ENCODE results near the gene CNTF. TPM values are rescaled to one million over a fixed set of nuclear protein-coding genes. Genes with fewer than 3 reads are reported as not detected.
A peak's percentile ranks its signal among the peaks of the same experiment; 100 is the strongest.

Gene CNTF
- total RNA-seq, 1 donor from 2014 or later = 1.6 TPM

DNA sequence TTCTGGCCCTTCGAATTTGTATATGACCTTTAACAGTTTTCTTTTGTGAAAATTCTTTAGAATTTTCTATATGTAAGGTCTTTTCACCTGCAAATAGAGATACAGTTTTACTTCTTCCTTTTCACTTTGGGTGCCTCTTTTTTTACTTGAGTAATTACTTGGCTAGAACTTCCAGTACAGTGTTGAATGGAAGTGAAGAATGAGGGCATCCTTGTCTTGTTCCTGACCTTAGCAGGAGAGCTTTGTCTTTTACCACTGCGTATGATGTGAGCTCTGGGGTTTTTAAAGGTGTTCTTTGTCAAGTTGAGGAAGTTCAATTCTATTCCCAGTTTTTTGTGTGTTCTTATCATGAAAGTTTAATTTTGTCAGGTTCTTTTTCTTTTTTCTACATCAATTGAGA, 22.0 kb upstream of the CNTF start:
- Histone ChIP-seq H3K9ac (ENCODE audit: low read depth in 1 of 3, low read length in 3 of 3) (no peak overlapping the region), H3K27ac (ENCODE audit: low read depth, low read length) (no peak overlapping the region), H3K36me3 (ENCODE audit: control insufficient read depth in 3 of 3, insufficient read depth in 3 of 3, low read length in 3 of 3) (no peaks in the 10 kb centered on the region), H3K4me3 (ENCODE audit: low read length in 3 of 3) (no peak overlapping the region), H3K27me3 (ENCODE audit: control insufficient read depth in 3 of 3, insufficient read depth in 3 of 3, low read length in 3 of 3) (no peaks in the 10 kb centered on the region), H3K9me3 (ENCODE audit: control insufficient read depth in 3 of 3, low read length in 3 of 3) (no peaks in the 10 kb centered on the region), H3K4me1 (ENCODE audit: control insufficient read depth in 3 of 3, insufficient read depth in 3 of 3, low read length in 3 of 3) (peaks cover 8 to 9% (median 9%) of the 10 kb centered on the region in 3 donors)

DNA sequence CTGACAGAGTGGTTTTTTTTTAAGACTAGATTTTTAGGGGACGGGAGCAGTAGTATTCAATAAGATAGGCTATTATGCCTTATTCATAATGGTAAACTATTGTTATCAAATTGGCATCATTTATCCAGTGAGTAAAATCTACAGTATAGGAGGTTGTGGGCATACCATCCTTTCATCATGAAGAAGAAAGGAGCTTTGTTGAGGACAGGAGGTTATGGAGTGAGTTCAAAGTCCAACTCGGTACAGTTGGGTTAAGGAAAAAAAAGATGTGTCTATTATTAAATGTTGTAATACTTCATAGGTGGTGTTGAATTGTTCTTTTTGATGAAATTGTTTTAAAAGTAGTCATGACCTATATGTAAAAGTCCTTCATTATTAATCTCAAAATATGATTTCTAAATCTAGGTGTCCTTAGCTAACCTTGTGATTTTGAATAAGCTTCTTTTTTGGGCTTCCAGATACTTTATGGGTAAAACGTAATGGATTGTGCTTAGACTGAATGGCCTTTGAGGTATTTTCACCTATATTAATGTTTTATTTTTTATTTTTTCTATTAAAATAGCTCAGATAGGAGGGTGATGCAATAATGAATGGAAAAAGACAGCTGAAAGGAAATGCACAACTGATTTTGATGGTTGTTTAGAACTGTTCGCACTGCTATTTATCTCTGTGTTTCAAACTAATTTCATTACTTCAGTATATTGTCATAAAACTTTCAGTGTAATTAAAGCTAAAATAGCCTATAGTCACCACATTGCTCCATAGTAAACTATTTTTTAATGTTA, 15.3 kb upstream of the CNTF start:
- Histone ChIP-seq H3K4me3 (ENCODE audit: low read length in 3 of 3) (no peak overlapping the region), H3K36me3 (ENCODE audit: control insufficient read depth in 3 of 3, insufficient read depth in 3 of 3, low read length in 3 of 3) (peaks cover 5 to 22% (median 20%) of the 10 kb centered on the region in 3 donors), H3K9ac (ENCODE audit: low read depth in 1 of 3, low read length in 3 of 3) (no peak overlapping the region), H3K27me3 (ENCODE audit: control insufficient read depth in 3 of 3, insufficient read depth in 3 of 3, low read length in 3 of 3) (no peaks in the 10 kb centered on the region), H3K27ac (ENCODE audit: low read depth, low read length) (no peak overlapping the region), H3K4me1 (ENCODE audit: control insufficient read depth in 3 of 3, insufficient read depth in 3 of 3, low read length in 3 of 3) (no peaks in the 10 kb centered on the region), H3K9me3 (ENCODE audit: control insufficient read depth in 3 of 3, low read length in 3 of 3) (no peaks in the 10 kb centered on the region)

DNA sequence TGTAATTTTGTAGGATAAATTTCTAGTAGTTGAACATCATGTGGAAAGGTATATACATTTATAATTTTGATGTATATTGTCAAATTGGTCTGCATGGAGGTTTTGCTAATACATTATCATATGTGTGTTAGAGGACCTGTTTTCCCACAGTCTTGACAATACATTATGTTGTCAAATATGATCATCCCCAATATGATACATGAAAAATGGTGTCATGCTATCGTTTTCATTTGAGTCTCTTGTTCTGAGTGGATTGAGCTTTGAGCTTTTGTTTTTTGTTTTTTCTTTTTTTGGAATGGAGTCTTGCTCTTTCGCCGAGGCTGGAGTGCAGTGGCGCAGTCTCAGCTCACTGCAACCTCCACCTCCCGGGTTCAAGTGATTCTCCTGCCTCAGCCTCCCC, 14.1 kb upstream of the CNTF start:
- no peaks in the 10 kb centered on the region for H3K27me3 ChIP-seq (ENCODE audit: control insufficient read depth in 3 of 3, insufficient read depth in 3 of 3, low read length in 3 of 3)
- H3K36me3 ChIP-seq (ENCODE audit: control insufficient read depth in 3 of 3, insufficient read depth in 3 of 3, low read length in 3 of 3) = peaks cover 14 to 33% (median 32%) of the 10 kb centered on the region in 3 donors
- H3K27ac ChIP-seq (ENCODE audit: low read depth, low read length) = no peak overlapping the region
- no peaks in the 10 kb centered on the region for H3K9me3 ChIP-seq (ENCODE audit: control insufficient read depth in 3 of 3, low read length in 3 of 3)
- H3K4me3 ChIP-seq (ENCODE audit: low read length in 3 of 3) = no peak overlapping the region
- H3K9ac ChIP-seq (ENCODE audit: low read depth in 1 of 3, low read length in 3 of 3) = no peak overlapping the region
- H3K4me1 ChIP-seq (ENCODE audit: control insufficient read depth in 3 of 3, insufficient read depth in 3 of 3, low read length in 3 of 3) = no peaks in the 10 kb centered on the region

DNA sequence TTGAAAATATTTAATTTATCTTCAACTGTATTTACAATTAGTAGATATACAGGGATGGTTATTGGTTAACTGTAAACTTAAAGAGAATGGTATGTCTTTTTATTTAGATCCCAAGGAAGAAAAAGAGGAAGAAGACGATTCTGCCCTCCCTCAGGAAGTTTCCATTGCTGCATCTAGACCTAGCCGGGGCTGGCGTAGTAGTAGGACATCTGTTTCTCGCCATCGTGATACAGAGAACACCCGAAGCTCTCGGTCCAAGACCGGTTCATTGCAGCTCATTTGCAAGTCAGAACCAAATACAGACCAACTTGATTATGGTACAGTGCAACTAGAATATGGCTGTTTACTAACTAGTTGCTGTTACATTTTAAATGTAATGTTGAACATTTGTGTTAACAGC, 12.7 kb upstream of the CNTF start:
- no peaks in the 10 kb centered on the region for H3K9me3 ChIP-seq (ENCODE audit: control insufficient read depth in 3 of 3, low read length in 3 of 3)
- no peak overlapping the region for H3K4me3 ChIP-seq (ENCODE audit: low read length in 3 of 3)
- H3K4me1 ChIP-seq (ENCODE audit: control insufficient read depth in 3 of 3, insufficient read depth in 3 of 3, low read length in 3 of 3) = no peaks in the 10 kb centered on the region
- H3K36me3 ChIP-seq (ENCODE audit: control insufficient read depth in 3 of 3, insufficient read depth in 3 of 3, low read length in 3 of 3) = peaks cover 19 to 45% (median 44%) of the 10 kb centered on the region in 3 donors
- no peak overlapping the region for H3K9ac ChIP-seq (ENCODE audit: low read depth in 1 of 3, low read length in 3 of 3)
- no peaks in the 10 kb centered on the region for H3K27me3 ChIP-seq (ENCODE audit: control insufficient read depth in 3 of 3, insufficient read depth in 3 of 3, low read length in 3 of 3)
- H3K27ac ChIP-seq (ENCODE audit: low read depth, low read length) = no peak overlapping the region

DNA sequence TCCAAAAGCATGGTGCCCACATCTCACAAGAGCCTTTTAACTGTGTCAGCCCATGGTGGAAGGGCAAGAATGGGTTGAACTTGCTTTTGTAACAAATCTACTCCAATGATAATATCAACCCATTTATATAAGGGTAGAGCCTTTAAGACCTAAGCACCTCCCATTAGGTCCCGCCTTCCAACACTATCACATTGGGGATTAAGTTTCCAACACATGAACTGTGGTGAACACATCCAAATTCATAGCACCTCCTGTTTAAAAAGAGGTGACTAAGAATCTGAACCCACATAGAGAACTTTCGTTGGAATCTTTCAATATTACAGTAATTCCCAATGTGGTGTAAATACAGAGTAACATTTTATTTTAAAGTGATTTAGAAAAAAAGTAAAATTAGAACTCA, 9.2 kb upstream of the CNTF start:
- H3K4me1 ChIP-seq (ENCODE audit: control insufficient read depth in 3 of 3, insufficient read depth in 3 of 3, low read length in 3 of 3) = peaks cover 0 to 9% (median 0%) of the 10 kb centered on the region in 3 donors
- no peak overlapping the region for H3K4me3 ChIP-seq (ENCODE audit: low read length in 3 of 3)
- no peak overlapping the region for H3K27ac ChIP-seq (ENCODE audit: low read depth, low read length)
- H3K36me3 ChIP-seq (ENCODE audit: control insufficient read depth in 3 of 3, insufficient read depth in 3 of 3, low read length in 3 of 3) = peaks cover 33 to 69% (median 57%) of the 10 kb centered on the region in 3 donors
- H3K27me3 ChIP-seq (ENCODE audit: control insufficient read depth in 3 of 3, insufficient read depth in 3 of 3, low read length in 3 of 3) = no peaks in the 10 kb centered on the region
- H3K9me3 ChIP-seq (ENCODE audit: control insufficient read depth in 3 of 3, low read length in 3 of 3) = no peaks in the 10 kb centered on the region
- H3K9ac ChIP-seq (ENCODE audit: low read depth in 1 of 3, low read length in 3 of 3) = no peak overlapping the region

DNA sequence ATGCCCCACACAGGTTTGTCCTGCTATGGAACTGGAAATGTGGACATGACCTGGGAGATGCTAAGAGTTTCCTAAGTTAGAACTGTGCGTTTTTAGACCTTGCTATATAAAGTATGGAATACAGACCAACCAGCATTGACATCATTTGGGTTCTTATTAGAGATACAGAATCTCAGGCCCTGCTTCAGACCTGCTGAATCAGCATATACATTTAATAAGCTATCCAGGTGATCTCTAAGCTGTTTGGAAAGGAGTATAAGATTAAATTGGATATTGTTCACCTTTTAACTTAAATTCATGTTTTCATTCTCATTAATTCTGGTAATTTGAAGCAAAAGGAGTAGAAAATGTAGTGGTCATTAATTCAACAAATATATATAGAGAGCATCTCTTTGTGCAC, 6.9 kb upstream of the CNTF start:
- Histone ChIP-seq H3K4me1 (ENCODE audit: control insufficient read depth in 3 of 3, insufficient read depth in 3 of 3, low read length in 3 of 3) (peaks cover 0 to 9% (median 0%) of the 10 kb centered on the region in 3 donors), H3K27ac (ENCODE audit: low read depth, low read length) (no peak overlapping the region)

DNA sequence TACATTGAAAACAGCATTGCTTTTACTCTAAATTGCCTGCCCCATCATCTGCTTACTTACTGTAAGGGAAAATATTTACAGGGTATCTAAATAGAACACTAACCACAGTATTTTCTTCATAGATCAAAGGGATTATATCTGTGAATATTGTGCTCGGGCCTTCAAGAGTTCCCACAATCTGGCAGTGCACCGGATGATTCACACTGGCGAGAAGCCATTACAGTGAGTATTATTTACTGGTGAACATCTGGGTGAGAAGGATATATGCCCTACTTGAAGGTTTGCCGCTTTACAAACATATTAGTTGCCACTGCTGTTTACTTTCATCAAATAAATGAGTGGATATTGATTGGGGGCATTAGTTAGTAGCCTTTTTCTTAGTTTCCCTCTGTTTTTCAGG, 5.9 kb upstream of the CNTF start:
- H3K9ac ChIP-seq (ENCODE audit: low read depth in 1 of 3, low read length in 3 of 3) = no peak overlapping the region
- peaks cover 30 to 74% (median 46%) of the 10 kb centered on the region in 3 donors for H3K36me3 ChIP-seq (ENCODE audit: control insufficient read depth in 3 of 3, insufficient read depth in 3 of 3, low read length in 3 of 3)
- peaks cover 0 to 9% (median 0%) of the 10 kb centered on the region in 3 donors for H3K4me1 ChIP-seq (ENCODE audit: control insufficient read depth in 3 of 3, insufficient read depth in 3 of 3, low read length in 3 of 3)
- H3K27ac ChIP-seq (ENCODE audit: low read depth, low read length) = peak overlapping the region; percentile 19
- H3K9me3 ChIP-seq (ENCODE audit: control insufficient read depth in 3 of 3, low read length in 3 of 3) = no peaks in the 10 kb centered on the region
- no peaks in the 10 kb centered on the region for H3K27me3 ChIP-seq (ENCODE audit: control insufficient read depth in 3 of 3, insufficient read depth in 3 of 3, low read length in 3 of 3)
- no peak overlapping the region for H3K4me3 ChIP-seq (ENCODE audit: low read length in 3 of 3)

More for the DNA sequence above, 6.9 kb upstream of the CNTF start:
- H3K27me3 ChIP-seq (ENCODE audit: control insufficient read depth in 3 of 3, insufficient read depth in 3 of 3, low read length in 3 of 3) = no peaks in the 10 kb centered on the region
- H3K9me3 ChIP-seq (ENCODE audit: control insufficient read depth in 3 of 3, low read length in 3 of 3) = no peaks in the 10 kb centered on the region
- peaks cover 30 to 80% (median 56%) of the 10 kb centered on the region in 3 donors for H3K36me3 ChIP-seq (ENCODE audit: control insufficient read depth in 3 of 3, insufficient read depth in 3 of 3, low read length in 3 of 3)
- no peak overlapping the region for H3K4me3 ChIP-seq (ENCODE audit: low read length in 3 of 3)
- H3K9ac ChIP-seq (ENCODE audit: low read depth in 1 of 3, low read length in 3 of 3) = no peak overlapping the region

DNA sequence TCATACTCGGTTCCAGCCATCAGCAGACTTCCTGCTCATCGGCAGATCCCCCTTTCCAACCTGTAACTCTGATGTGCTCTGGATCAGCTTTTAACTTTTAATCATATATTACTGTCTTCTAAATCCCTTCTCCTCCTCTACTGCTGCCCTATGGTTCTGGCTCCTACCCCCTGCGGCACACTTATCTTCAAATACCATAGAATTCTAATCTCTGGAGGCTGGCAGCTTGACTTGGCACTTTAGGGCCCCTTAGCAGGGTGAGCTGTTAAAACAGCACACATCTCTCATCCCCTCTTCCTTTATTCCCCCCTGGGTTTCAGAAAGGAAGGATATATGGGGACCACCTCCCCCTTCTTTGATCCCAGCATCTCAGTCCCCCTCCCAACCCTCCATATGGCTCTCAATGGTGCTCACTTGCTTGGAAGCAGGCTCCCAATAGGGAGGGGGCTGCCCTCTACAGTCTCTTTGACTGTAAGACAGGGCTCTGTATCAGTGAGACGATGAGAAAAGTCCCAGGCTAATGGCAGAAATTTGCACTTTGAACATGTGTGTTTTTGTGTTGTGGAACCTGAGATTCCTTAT, 4.4 kb upstream of the CNTF start:
- no peak overlapping the region for H3K27ac ChIP-seq (ENCODE audit: low read depth, low read length)
- H3K36me3 ChIP-seq (ENCODE audit: control insufficient read depth in 3 of 3, insufficient read depth in 3 of 3, low read length in 3 of 3) = peaks cover 22 to 60% (median 36%) of the 10 kb centered on the region in 3 donors
- no peak overlapping the region for H3K4me3 ChIP-seq (ENCODE audit: low read length in 3 of 3)
- H3K9ac ChIP-seq (ENCODE audit: low read depth in 1 of 3, low read length in 3 of 3) = no peak overlapping the region
- no peaks in the 10 kb centered on the region for H3K9me3 ChIP-seq (ENCODE audit: control insufficient read depth in 3 of 3, low read length in 3 of 3)
- H3K27me3 ChIP-seq (ENCODE audit: control insufficient read depth in 3 of 3, insufficient read depth in 3 of 3, low read length in 3 of 3) = no peaks in the 10 kb centered on the region
- H3K4me1 ChIP-seq (ENCODE audit: control insufficient read depth in 3 of 3, insufficient read depth in 3 of 3, low read length in 3 of 3) = peaks cover 0 to 9% (median 0%) of the 10 kb centered on the region in 3 donors

DNA sequence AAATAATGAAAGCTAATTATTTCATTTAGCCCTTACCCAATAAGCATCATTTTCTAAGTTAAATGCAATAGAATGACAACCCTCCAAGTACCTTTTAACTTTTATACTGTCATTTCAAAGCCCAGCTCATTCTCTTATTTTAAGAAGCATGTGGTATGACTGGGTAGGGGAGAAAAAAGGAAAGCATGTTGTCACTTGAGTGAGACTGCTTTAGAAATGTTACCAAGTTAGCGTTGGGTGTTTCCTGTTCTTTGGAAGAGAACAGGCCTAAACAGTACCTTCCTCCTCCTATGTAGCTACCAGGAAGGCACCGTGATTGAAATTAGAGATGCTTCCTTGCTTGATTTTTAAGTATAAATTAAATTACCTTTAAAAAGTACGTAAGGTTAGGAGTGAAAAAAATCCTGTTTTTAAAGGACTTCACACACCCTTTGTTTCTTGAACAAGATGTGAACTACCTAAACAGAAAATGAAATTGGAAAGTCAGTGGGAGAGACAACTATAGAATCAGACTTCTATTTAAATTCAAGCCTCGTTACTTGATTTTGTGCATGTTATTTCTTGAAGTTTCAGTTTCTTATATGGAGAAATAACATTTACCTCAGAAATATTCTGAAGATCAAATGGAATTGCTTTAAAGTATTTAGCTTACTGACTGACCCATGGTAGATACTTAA, 741 bp upstream of the CNTF start:
- H3K9me3 ChIP-seq (ENCODE audit: control insufficient read depth in 3 of 3, low read length in 3 of 3) = no peaks in the 10 kb centered on the region
- H3K4me3 ChIP-seq (ENCODE audit: low read length in 3 of 3) = no peak overlapping the region
- H3K27ac ChIP-seq (ENCODE audit: low read depth, low read length) = no peak overlapping the region
- H3K4me1 ChIP-seq (ENCODE audit: control insufficient read depth in 3 of 3, insufficient read depth in 3 of 3, low read length in 3 of 3) = peaks cover 0 to 15% (median 0%) of the 10 kb centered on the region in 3 donors
- no peak overlapping the region for H3K9ac ChIP-seq (ENCODE audit: low read depth in 1 of 3, low read length in 3 of 3)
- H3K27me3 ChIP-seq (ENCODE audit: control insufficient read depth in 3 of 3, insufficient read depth in 3 of 3, low read length in 3 of 3) = no peaks in the 10 kb centered on the region
- peaks cover 20 to 41% (median 30%) of the 10 kb centered on the region in 3 donors for H3K36me3 ChIP-seq (ENCODE audit: control insufficient read depth in 3 of 3, insufficient read depth in 3 of 3, low read length in 3 of 3)

DNA sequence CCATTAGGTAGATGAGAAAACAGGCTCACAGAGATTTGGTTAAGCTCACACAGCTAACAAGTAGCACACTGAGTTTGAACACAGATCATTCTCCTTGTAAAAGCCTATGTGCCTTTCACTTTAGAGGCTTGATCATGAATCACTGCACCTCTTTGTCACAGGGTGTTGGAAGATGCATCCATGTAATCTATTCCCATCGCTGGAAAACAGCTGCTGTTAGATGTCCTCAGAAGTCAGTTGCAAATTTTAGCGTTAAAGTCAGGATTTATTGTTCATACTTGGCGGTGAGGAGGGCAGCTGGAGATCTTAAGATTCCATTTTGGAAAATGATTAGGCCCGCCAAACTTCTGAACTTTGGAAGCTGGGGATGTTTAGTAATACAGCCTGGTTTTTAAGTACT, 2.6 kb downstream of the CNTF start:
- Histone ChIP-seq H3K9me3 (ENCODE audit: control insufficient read depth in 3 of 3, low read length in 3 of 3) (no peaks in the 10 kb centered on the region), H3K4me1 (ENCODE audit: control insufficient read depth in 3 of 3, insufficient read depth in 3 of 3, low read length in 3 of 3) (peaks cover 14 to 28% (median 15%) of the 10 kb centered on the region in 3 donors), H3K27ac (ENCODE audit: low read depth, low read length) (peak overlapping the region; percentile 36), H3K36me3 (ENCODE audit: control insufficient read depth in 3 of 3, insufficient read depth in 3 of 3, low read length in 3 of 3) (peaks cover 9 to 14% (median 10%) of the 10 kb centered on the region in 3 donors), H3K27me3 (ENCODE audit: control insufficient read depth in 3 of 3, insufficient read depth in 3 of 3, low read length in 3 of 3) (no peaks in the 10 kb centered on the region), H3K9ac (ENCODE audit: low read depth in 1 of 3, low read length in 3 of 3) (no peak overlapping the region), H3K4me3 (ENCODE audit: low read length in 3 of 3) (no peak overlapping the region)

Measured in skeletal muscle tissue (tissue), 4 donors.